Measurements from ENCODE around the gene RBSN. TPM values are rescaled to one million over a fixed set of nuclear protein-coding genes. Genes with fewer than 3 reads are reported as not detected.

Gene RBSN
- total RNA-seq, 1 donor from 2014 or later, result 30.3 TPM

- no peaks in the 10 kb centered on the region for H3K27me3 ChIP-seq (ENCODE audit: control insufficient read depth in 3 of 3, insufficient read depth in 3 of 3, low read length in 3 of 3)
- H3K4me1 ChIP-seq (ENCODE audit: control insufficient read depth in 3 of 3, insufficient read depth in 3 of 3, low read length in 3 of 3), result peaks cover 4 to 11% (median 9%) of the 10 kb centered on the region in 3 donors
- no peaks in the 10 kb centered on the region for H3K9me3 ChIP-seq (ENCODE audit: control insufficient read depth in 3 of 3, low read length in 3 of 3)
- no peak overlapping the region for H3K4me3 ChIP-seq (ENCODE audit: low read length in 3 of 3)
- no peaks in the 10 kb centered on the region for H3K36me3 ChIP-seq (ENCODE audit: control insufficient read depth in 3 of 3, insufficient read depth in 3 of 3, low read length in 3 of 3)
- no peak overlapping the region for H3K9ac ChIP-seq (ENCODE audit: low read depth in 1 of 3, low read length in 3 of 3)
- no peak overlapping the region for H3K27ac ChIP-seq (ENCODE audit: low read depth, low read length)
Measured at GRCh38 chr3:15116032-15116669, 17.2 kb upstream of the RBSN start.

GRCh38 chr3:15114466-15115358 is 15.8 kb upstream of the RBSN start:
- H3K9me3 ChIP-seq (ENCODE audit: control insufficient read depth in 3 of 3, low read length in 3 of 3), result no peaks in the 10 kb centered on the region
- peak overlapping the region in 1 of 3 donors; percentile 45 for H3K9ac ChIP-seq (ENCODE audit: low read depth in 1 of 3, low read length in 3 of 3)
- no peaks in the 10 kb centered on the region for H3K27me3 ChIP-seq (ENCODE audit: control insufficient read depth in 3 of 3, insufficient read depth in 3 of 3, low read length in 3 of 3)
- H3K27ac ChIP-seq (ENCODE audit: low read depth, low read length), result no peak overlapping the region
- peaks cover 4 to 11% (median 9%) of the 10 kb centered on the region in 3 donors for H3K4me1 ChIP-seq (ENCODE audit: control insufficient read depth in 3 of 3, insufficient read depth in 3 of 3, low read length in 3 of 3)
- no peaks in the 10 kb centered on the region for H3K36me3 ChIP-seq (ENCODE audit: control insufficient read depth in 3 of 3, insufficient read depth in 3 of 3, low read length in 3 of 3)
- H3K4me3 ChIP-seq (ENCODE audit: low read length in 3 of 3), result no peak overlapping the region

GRCh38 chr3:15113884-15114283 is 14.9 kb upstream of the RBSN start:
- Histone ChIP-seq H3K9me3 (ENCODE audit: control insufficient read depth in 3 of 3, low read length in 3 of 3) (no peaks in the 10 kb centered on the region), H3K4me1 (ENCODE audit: control insufficient read depth in 3 of 3, insufficient read depth in 3 of 3, low read length in 3 of 3) (peaks cover 4 to 11% (median 9%) of the 10 kb centered on the region in 3 donors), H3K27me3 (ENCODE audit: control insufficient read depth in 3 of 3, insufficient read depth in 3 of 3, low read length in 3 of 3) (no peaks in the 10 kb centered on the region), H3K4me3 (ENCODE audit: low read length in 3 of 3) (no peak overlapping the region), H3K27ac (ENCODE audit: low read depth, low read length) (no peak overlapping the region), H3K9ac (ENCODE audit: low read depth in 1 of 3, low read length in 3 of 3) (no peak overlapping the region), H3K36me3 (ENCODE audit: control insufficient read depth in 3 of 3, insufficient read depth in 3 of 3, low read length in 3 of 3) (no peaks in the 10 kb centered on the region)

- Histone ChIP-seq H3K9me3 (ENCODE audit: control insufficient read depth in 3 of 3, low read length in 3 of 3) (no peaks in the 10 kb centered on the region), H3K9ac (ENCODE audit: low read depth in 1 of 3, low read length in 3 of 3) (no peak overlapping the region), H3K4me1 (ENCODE audit: control insufficient read depth in 3 of 3, insufficient read depth in 3 of 3, low read length in 3 of 3) (peaks cover 4 to 11% (median 9%) of the 10 kb centered on the region in 3 donors), H3K27me3 (ENCODE audit: control insufficient read depth in 3 of 3, insufficient read depth in 3 of 3, low read length in 3 of 3) (no peaks in the 10 kb centered on the region), H3K4me3 (ENCODE audit: low read length in 3 of 3) (no peak overlapping the region), H3K36me3 (ENCODE audit: control insufficient read depth in 3 of 3, insufficient read depth in 3 of 3, low read length in 3 of 3) (no peaks in the 10 kb centered on the region), H3K27ac (ENCODE audit: low read depth, low read length) (no peak overlapping the region)
Measured at GRCh38 chr3:15113471-15113870, 14.5 kb upstream of the RBSN start.

GRCh38 chr3:15112011-15112410 is 13.1 kb upstream of the RBSN start:
- Histone ChIP-seq H3K27ac (ENCODE audit: low read depth, low read length) (no peak overlapping the region), H3K9ac (ENCODE audit: low read depth in 1 of 3, low read length in 3 of 3) (no peak overlapping the region), H3K4me1 (ENCODE audit: control insufficient read depth in 3 of 3, insufficient read depth in 3 of 3, low read length in 3 of 3) (peaks cover 4 to 19% (median 12%) of the 10 kb centered on the region in 3 donors), H3K4me3 (ENCODE audit: low read length in 3 of 3) (no peak overlapping the region), H3K36me3 (ENCODE audit: control insufficient read depth in 3 of 3, insufficient read depth in 3 of 3, low read length in 3 of 3) (no peaks in the 10 kb centered on the region), H3K27me3 (ENCODE audit: control insufficient read depth in 3 of 3, insufficient read depth in 3 of 3, low read length in 3 of 3) (no peaks in the 10 kb centered on the region), H3K9me3 (ENCODE audit: control insufficient read depth in 3 of 3, low read length in 3 of 3) (no peaks in the 10 kb centered on the region)

GRCh38 chr3:15110206-15110605 is 11.3 kb upstream of the RBSN start:
- Histone ChIP-seq H3K9ac (ENCODE audit: low read depth in 1 of 3, low read length in 3 of 3) (no peak overlapping the region), H3K27ac (ENCODE audit: low read depth, low read length) (no peak overlapping the region), H3K9me3 (ENCODE audit: control insufficient read depth in 3 of 3, low read length in 3 of 3) (no peaks in the 10 kb centered on the region), H3K4me3 (ENCODE audit: low read length in 3 of 3) (no peak overlapping the region), H3K27me3 (ENCODE audit: control insufficient read depth in 3 of 3, insufficient read depth in 3 of 3, low read length in 3 of 3) (no peaks in the 10 kb centered on the region), H3K36me3 (ENCODE audit: control insufficient read depth in 3 of 3, insufficient read depth in 3 of 3, low read length in 3 of 3) (no peaks in the 10 kb centered on the region), H3K4me1 (ENCODE audit: control insufficient read depth in 3 of 3, insufficient read depth in 3 of 3, low read length in 3 of 3) (peaks cover 4 to 18% (median 11%) of the 10 kb centered on the region in 3 donors)

GRCh38 chr3:15108869-15109268 is 9.9 kb upstream of the RBSN start:
- Histone ChIP-seq H3K9ac (ENCODE audit: low read depth in 1 of 3, low read length in 3 of 3) (no peak overlapping the region), H3K4me3 (ENCODE audit: low read length in 3 of 3) (no peak overlapping the region), H3K27ac (ENCODE audit: low read depth, low read length) (no peak overlapping the region), H3K9me3 (ENCODE audit: control insufficient read depth in 3 of 3, low read length in 3 of 3) (no peaks in the 10 kb centered on the region), H3K4me1 (ENCODE audit: control insufficient read depth in 3 of 3, insufficient read depth in 3 of 3, low read length in 3 of 3) (peaks cover 0 to 8% (median 4%) of the 10 kb centered on the region in 3 donors), H3K27me3 (ENCODE audit: control insufficient read depth in 3 of 3, insufficient read depth in 3 of 3, low read length in 3 of 3) (no peaks in the 10 kb centered on the region), H3K36me3 (ENCODE audit: control insufficient read depth in 3 of 3, insufficient read depth in 3 of 3, low read length in 3 of 3) (no peaks in the 10 kb centered on the region)

- no peak overlapping the region for H3K9ac ChIP-seq (ENCODE audit: low read depth in 1 of 3, low read length in 3 of 3)
- H3K27ac ChIP-seq (ENCODE audit: low read depth, low read length), result no peak overlapping the region
- H3K9me3 ChIP-seq (ENCODE audit: control insufficient read depth in 3 of 3, low read length in 3 of 3), result no peaks in the 10 kb centered on the region
- H3K4me3 ChIP-seq (ENCODE audit: low read length in 3 of 3), result no peak overlapping the region
- H3K36me3 ChIP-seq (ENCODE audit: control insufficient read depth in 3 of 3, insufficient read depth in 3 of 3, low read length in 3 of 3), result no peaks in the 10 kb centered on the region
- no peaks in the 10 kb centered on the region for H3K27me3 ChIP-seq (ENCODE audit: control insufficient read depth in 3 of 3, insufficient read depth in 3 of 3, low read length in 3 of 3)
- peaks cover 2 to 12% (median 11%) of the 10 kb centered on the region in 3 donors for H3K4me1 ChIP-seq (ENCODE audit: control insufficient read depth in 3 of 3, insufficient read depth in 3 of 3, low read length in 3 of 3)
Measured at GRCh38 chr3:15108082-15108545, 9.2 kb upstream of the RBSN start.

- Histone ChIP-seq H3K27ac (ENCODE audit: low read depth, low read length) (no peak overlapping the region), H3K9ac (ENCODE audit: low read depth in 1 of 3, low read length in 3 of 3) (no peak overlapping the region), H3K4me3 (ENCODE audit: low read length in 3 of 3) (no peak overlapping the region), H3K27me3 (ENCODE audit: control insufficient read depth in 3 of 3, insufficient read depth in 3 of 3, low read length in 3 of 3) (no peaks in the 10 kb centered on the region), H3K9me3 (ENCODE audit: control insufficient read depth in 3 of 3, low read length in 3 of 3) (no peaks in the 10 kb centered on the region), H3K4me1 (ENCODE audit: control insufficient read depth in 3 of 3, insufficient read depth in 3 of 3, low read length in 3 of 3) (peaks cover 10 to 19% (median 19%) of the 10 kb centered on the region in 3 donors), H3K36me3 (ENCODE audit: control insufficient read depth in 3 of 3, insufficient read depth in 3 of 3, low read length in 3 of 3) (no peaks in the 10 kb centered on the region)
Measured at GRCh38 chr3:15107075-15107947, 8.4 kb upstream of the RBSN start.
